GM19238 (cell line): ENCODE data around the gene AGPAT2.
A peak's percentile ranks its signal among the peaks of the same experiment; 100 is the strongest.
"Not testable (repeated sequence)": the region's sequence is repeated elsewhere in the genome, so short reads cannot be mapped to it uniquely, and the experiment has no call there.

Source experiments
- DNase-seq: peaks from one replicate; pipeline ENCODE4 v3.0.0; 2011; ENCODE audit warnings: low spot score; ENCODE audit not compliant: insufficient read length

Gene AGPAT2

GRCh38 chr9:136646827-136647711 is 40.2 kb downstream of the AGPAT2 start:
- DNase-seq, result no peak

- no peak for DNase-seq
Measured at GRCh38 chr9:136645903-136646754, 41.1 kb downstream of the AGPAT2 start.

- DNase-seq, result no peak
Measured at GRCh38 chr9:136645352-136645902, 41.8 kb downstream of the AGPAT2 start.

GRCh38 chr9:136644593-136645351 is 42.5 kb downstream of the AGPAT2 start:
- peak; percentile 91 for DNase-seq

- no peak for DNase-seq
Measured at GRCh38 chr9:136644343-136644592, 43.0 kb downstream of the AGPAT2 start.

GRCh38 chr9:136643596-136644342 is 43.5 kb downstream of the AGPAT2 start:
- DNase-seq, result no peak

- no peak for DNase-seq
Measured at GRCh38 chr9:136642439-136642921, 44.8 kb downstream of the AGPAT2 start.

- DNase-seq, result no peak
Measured at GRCh38 chr9:136640171-136641111, 46.8 kb downstream of the AGPAT2 start.

GRCh38 chr9:136634904-136635303 is 52.4 kb downstream of the AGPAT2 start:
- DNase-seq, result no peak

GRCh38 chr9:136632491-136633106 is 54.7 kb downstream of the AGPAT2 start:
- not testable (repeated sequence) for DNase-seq

GRCh38 chr9:136632072-136632471 is 55.2 kb downstream of the AGPAT2 start:
- DNase-seq, result not testable (repeated sequence)

- peak; percentile 71 for DNase-seq
Measured at GRCh38 chr9:136631038-136632000, 55.9 kb downstream of the AGPAT2 start.

- no peak for DNase-seq
Measured at GRCh38 chr9:136630662-136630992, 56.6 kb downstream of the AGPAT2 start.

- DNase-seq, result peak; percentile 63
Measured at GRCh38 chr9:136629879-136630661, 57.2 kb downstream of the AGPAT2 start.

GRCh38 chr9:136629001-136629878 is 58.0 kb downstream of the AGPAT2 start:
- no peak for DNase-seq

- DNase-seq, result no peak
Measured at GRCh38 chr9:136628268-136628667, 59.0 kb downstream of the AGPAT2 start.
